Adrenal gland (tissue), 12 donors: ENCODE results near the gene DPP8. TPM values are rescaled to one million over a fixed set of nuclear protein-coding genes. Genes with fewer than 3 reads are reported as not detected.
"Not testable (repeated sequence)": the region's sequence is repeated elsewhere in the genome, so short reads cannot be mapped to it uniquely, and the experiment has no call there.

ENCODE experiments used
- DNase-seq, 7 donors: peaks; one replicate each; pipeline ENCODE4 v3.0.0-alpha.2; 2019 to 2020
- H3K27ac ChIP-seq, 5 donors: fragments of 200-600 bp; sonication (generic) in 4 of 5; 1 replicate in 3 of 5; 2 replicates in 2 of 5; pipeline versions ENCODE4 v1.5.1 to v1.8.0; 2016 to 2020; ENCODE audit warnings: mild to moderate bottlenecking in 1 of 5
- H3K27me3 ChIP-seq: fragments of 200-600 bp; 2 replicates; pipeline ENCODE4 v1.8.0; 2021
- H3K36me3 ChIP-seq, 2 donors: fragments of 200-600 bp; replicated peaks in 1 of 2; 1 replicate in 1 of 2; 2 replicates in 1 of 2; pipeline versions ENCODE4 v1.5.1 to v1.8.0; 2018 to 2022
- H3K4me1 ChIP-seq, 2 donors: fragments of 200-600 bp; replicated peaks in 1 of 2; 1 replicate in 1 of 2; 2 replicates in 1 of 2; pipeline versions ENCODE4 v1.5.1 to v1.8.0; 2018 to 2021
- H3K4me3 ChIP-seq, 4 donors: fragments of 200-600 bp; sonication (generic) in 3 of 4; one replicate each; pipeline ENCODE4 v1.5.1; 2016 to 2018
- H3K9me3 ChIP-seq, 3 donors: fragments of 200-600 bp; sonication (generic) in 1 of 3; replicated peaks in 1 of 3; 1 replicate in 2 of 3; 2 replicates in 1 of 3; pipeline versions ENCODE4 v1.5.1 to v1.8.0; 2016 to 2021
- POLR2A ChIP-seq, 2 donors: fragments of 450-650 bp; IDR thresholded peaks; one replicate each; pipeline ENCODE4 v1.6.1; 2017; ENCODE audit warnings: antibody characterized with exemption in 2 of 2, mild to moderate bottlenecking in 2 of 2, moderate library complexity in 1 of 2
- WGBS, 4 donors: extraction: QIAGEN DNeasy Blood & Tissue Kit in 2 of 4; methylation state at CpG; one replicate each; pipeline versions ENCODE4 v1.1.5 to v1.1.7; 2013 to 2017; 5-methylcytosine and 5-hydroxymethylcytosine counted together
- intact Hi-C, 2 donors: fragments of 100-400 bp; cut with DNase I; formaldehyde crosslinking; loops; one replicate each; pipeline versions ENCODE4 v1.14.1 to v1.15.0; 2022 to 2023
- polyA plus RNA-seq, 3 donors: library from polyadenylated mRNA; stranded (reverse); fragments of 200-250 nt in 2 of 3; fragments of 350-450 nt in 1 of 3; fragmentation: Illumina TruSeq in 1 of 3; extraction: RNeasy Lipid Tissue Mini Kit (QIAGEN cat#74804) in 1 of 3; gene quantifications; one replicate each; pipeline ENCODE4 v1.2.3, GENCODE V29; 2013 to 2014
- total RNA-seq, 9 donors: library from RNA; depleted of rRNA in 4 of 9; stranded (reverse); fragments of >200 nt in 4 of 9; fragments of 120-200 nt in 1 of 9; fragmentation: NEBNext Ultra II Directional in 1 of 9; extraction: Animal tissue kit (Norgen Biotek cat#: 25700) in 1 of 9; gene quantifications; one replicate each; pipeline versions ENCODE4 v1.1.0 to v1.2.4, GENCODE V29; 2013 to 2023
- TF ChIP-seq, protein P1 (sequence below), 6 experiments: fragments of 450-650 bp in 4 of 6; fragments of 200-600 bp in 2 of 6; sonication (generic) in 1 of 6; IDR thresholded peaks; 1 replicate in 5 of 6; 2 replicates in 1 of 6; pipeline versions ENCODE4 v1.5.1 to v1.8.0; 2016 to 2021; ENCODE audit warnings: antibody characterized with exemption in 6 of 6, mild to moderate bottlenecking in 2 of 6, moderate library complexity in 1 of 6
- donor health status: healthy with polysubstance abuse.
- donor health status: Bipolar disorder and iron deficiency.
- donor health status: DM: yes; HTN: yes; CAD: no.
- donor health status: DM: no; HTN: no; CAD: no.
- donor health status: DM: no; HTN: no; CAD: no.
- donor health status: DM: yes; HTN: yes; CAD: no.

The DPP8 gene
- total and polyA plus RNA-seq, 12 donors, result 5.7 to 101 (median 40.4) TPM

DNA sequence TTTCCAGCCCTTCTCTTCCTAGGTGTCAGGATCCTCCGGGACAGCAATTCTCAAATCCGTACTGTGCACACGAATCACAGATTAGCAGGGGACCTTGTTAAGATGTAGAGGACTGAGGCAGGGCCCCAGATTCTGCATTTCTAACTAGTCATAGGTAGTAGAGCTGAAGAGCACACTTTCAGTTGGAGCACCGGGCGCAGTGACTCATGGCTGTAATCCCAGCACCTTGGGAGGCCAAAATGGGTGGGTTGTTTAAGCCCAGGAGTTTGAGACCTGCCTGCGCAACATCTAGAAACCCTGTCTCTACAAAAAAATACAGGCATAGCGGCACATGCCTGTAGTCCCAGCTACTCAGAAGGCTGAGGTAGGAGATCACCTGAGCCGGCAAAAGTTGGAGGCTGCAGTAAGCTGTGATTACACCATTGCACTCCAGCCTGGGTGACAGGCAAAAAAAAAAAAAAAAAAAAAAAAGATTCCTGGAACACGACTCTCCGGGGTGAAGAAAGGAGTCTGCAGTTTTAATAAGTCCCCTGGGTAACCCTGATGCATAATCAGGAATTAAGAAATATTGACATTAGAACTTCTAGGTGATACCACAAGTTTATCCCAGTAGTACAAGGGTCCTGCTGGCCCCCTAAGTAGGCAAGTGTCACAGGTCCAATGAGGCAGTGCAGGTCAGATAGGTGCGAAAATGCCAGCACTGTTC is 118.3 kb downstream of the DPP8 start:
- Histone ChIP-seq H3K27me3 (no peaks in the 10 kb centered on the region), H3K4me1 (peaks cover 6 to 11% of the 10 kb centered on the region in 2 donors), H3K9me3 (no peaks in the 10 kb centered on the region), H3K4me3 (no peak overlapping the region), H3K27ac (no peak overlapping the region), H3K36me3 (no peaks in the 10 kb centered on the region)
- intact Hi-C loops, result no loop called here
- WGBS, 4 donors, result 91 to 93% (median 91%) methylated on average over 11 of the region's 11 CpGs
- DNase-seq, result no peak
- TF ChIP-seq, protein P1, sequence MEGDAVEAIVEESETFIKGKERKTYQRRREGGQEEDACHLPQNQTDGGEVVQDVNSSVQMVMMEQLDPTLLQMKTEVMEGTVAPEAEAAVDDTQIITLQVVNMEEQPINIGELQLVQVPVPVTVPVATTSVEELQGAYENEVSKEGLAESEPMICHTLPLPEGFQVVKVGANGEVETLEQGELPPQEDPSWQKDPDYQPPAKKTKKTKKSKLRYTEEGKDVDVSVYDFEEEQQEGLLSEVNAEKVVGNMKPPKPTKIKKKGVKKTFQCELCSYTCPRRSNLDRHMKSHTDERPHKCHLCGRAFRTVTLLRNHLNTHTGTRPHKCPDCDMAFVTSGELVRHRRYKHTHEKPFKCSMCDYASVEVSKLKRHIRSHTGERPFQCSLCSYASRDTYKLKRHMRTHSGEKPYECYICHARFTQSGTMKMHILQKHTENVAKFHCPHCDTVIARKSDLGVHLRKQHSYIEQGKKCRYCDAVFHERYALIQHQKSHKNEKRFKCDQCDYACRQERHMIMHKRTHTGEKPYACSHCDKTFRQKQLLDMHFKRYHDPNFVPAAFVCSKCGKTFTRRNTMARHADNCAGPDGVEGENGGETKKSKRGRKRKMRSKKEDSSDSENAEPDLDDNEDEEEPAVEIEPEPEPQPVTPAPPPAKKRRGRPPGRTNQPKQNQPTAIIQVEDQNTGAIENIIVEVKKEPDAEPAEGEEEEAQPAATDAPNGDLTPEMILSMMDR (IDR thresholded peaks at IDR 0.05), result no peak
- TF ChIP-seq POLR2A (IDR thresholded peaks at IDR 0.05), result no peak

DNA sequence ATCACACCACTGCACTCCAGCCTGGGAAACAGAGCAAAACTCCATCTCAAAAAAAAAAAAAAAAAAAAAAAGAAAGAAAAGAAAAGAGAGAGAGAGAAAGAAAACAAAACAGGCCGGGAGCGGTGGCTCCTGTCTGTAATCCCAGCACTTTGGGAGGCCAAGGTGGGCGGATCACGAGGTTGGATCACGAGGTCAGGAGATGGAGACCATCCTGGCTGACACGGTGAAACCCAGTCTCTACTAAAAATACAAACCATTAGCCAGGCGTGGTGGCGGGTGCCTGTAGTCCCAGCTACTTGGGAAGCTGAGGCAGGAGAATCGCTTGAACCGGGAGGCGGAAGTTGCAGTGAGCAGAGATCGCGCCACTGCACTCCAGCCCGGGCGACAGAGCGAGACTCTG is 119.0 kb downstream of the DPP8 start:
- H3K9me3 ChIP-seq, intact Hi-C loops, H3K27ac ChIP-seq, DNase-seq, H3K27me3 ChIP-seq, H3K4me3 ChIP-seq, H3K36me3 ChIP-seq: not testable (repeated sequence)
- WGBS, 4 donors, result 93 to 96% (median 94%) methylated on average over 16 of the region's 16 CpGs
- H3K4me1 ChIP-seq, result peaks cover 6 to 11% of the 10 kb centered on the region in 2 donors

DNA sequence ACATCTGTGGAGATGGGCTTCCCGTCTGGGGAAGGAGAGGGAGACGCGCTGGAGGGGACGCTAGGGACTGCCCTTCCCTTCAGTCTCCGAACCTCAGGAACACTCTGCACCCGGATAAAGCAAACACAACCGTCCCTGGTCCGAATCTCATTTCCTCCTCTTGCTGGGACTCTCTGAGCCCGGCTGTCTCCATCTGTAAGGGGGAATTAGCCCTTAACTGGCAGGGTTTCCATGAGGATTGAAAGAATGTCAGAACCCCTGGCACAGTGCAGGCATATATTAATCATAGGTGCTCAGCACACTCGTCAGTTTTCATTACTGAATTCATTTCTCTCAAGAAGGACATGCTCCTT is 120.5 kb downstream of the DPP8 start:
- 48 to 64% (median 61%) methylated on average over 9 to 10 of the region's 10 CpGs for WGBS, 4 donors
- no peaks in the 10 kb centered on the region for H3K36me3 ChIP-seq
- no peaks in the 10 kb centered on the region for H3K27me3 ChIP-seq
- DNase-seq, result no peak
- intact Hi-C loops, result no loop called here
- H3K4me3 ChIP-seq, result no peak overlapping the region
- peaks cover 6 to 11% of the 10 kb centered on the region in 2 donors for H3K4me1 ChIP-seq
- TF ChIP-seq POLR2A (IDR thresholded peaks at IDR 0.05), result no peak
- TF ChIP-seq, protein P1 (IDR thresholded peaks at IDR 0.05), result no peak
- no peaks in the 10 kb centered on the region for H3K9me3 ChIP-seq
- H3K27ac ChIP-seq, result no peak overlapping the region

DNA sequence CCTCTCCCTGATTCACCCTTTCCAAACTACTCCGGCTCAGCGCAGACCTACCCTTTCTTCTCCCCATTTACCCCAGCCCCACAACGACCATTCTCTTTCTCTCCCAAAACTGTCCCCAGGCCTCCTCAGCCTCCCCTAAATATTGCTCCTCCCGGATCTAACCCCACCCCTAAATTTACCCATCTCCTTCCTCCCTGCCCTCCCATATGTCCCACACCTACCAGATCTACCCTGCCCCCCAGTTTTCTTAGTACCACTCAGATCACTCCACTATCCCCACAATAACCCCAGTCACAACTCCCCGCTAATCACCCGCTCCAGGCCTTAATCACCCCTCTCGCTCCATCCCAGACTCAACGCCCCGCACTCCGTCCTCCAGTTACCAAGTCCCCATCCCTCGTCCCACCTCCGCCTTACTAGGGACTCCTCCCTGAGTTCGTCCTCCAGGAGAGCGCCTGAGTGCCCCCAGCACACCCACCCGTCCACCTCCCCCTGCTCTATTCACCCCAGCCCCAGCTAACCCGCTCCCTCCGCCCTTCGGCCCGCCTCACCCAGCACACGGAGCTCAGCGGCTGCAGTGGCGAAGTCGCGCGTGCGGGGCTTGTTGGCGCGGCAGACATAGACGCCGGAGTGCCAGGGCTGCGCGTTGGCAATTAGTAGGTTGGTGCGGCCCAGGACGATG is 121.1 kb downstream of the DPP8 start:
- intact Hi-C loops, result no loop called here
- Histone ChIP-seq H3K4me3 (no peak overlapping the region), H3K9me3 (no peaks in the 10 kb centered on the region), H3K27ac (no peak overlapping the region), H3K27me3 (no peaks in the 10 kb centered on the region), H3K4me1 (peaks cover 3 to 6% of the 10 kb centered on the region in 2 donors), H3K36me3 (no peaks in the 10 kb centered on the region)
- no peak for DNase-seq
- 61 to 79% (median 64%) methylated on average over 31 to 34 of the region's 34 CpGs for WGBS, 4 donors
- TF ChIP-seq, protein P1 (IDR thresholded peaks at IDR 0.05), result no peak
- TF ChIP-seq POLR2A (IDR thresholded peaks at IDR 0.05), result no peak
